Muscle of back (tissue), 11 donors: ENCODE measurements around the gene SH3GL1. TPM values are rescaled to one million over a fixed set of nuclear protein-coding genes. Genes with fewer than 3 reads are reported as not detected.

Experiments
- DNase-seq, 3 donors: peaks; one replicate each; pipeline versions ENCODE4 v3.0.0 to v3.0.0-alpha.2; 2013
- polyA plus RNA-seq, 10 donors: library from polyadenylated mRNA; unstranded; fragments of 120-200 nt; gene quantifications; one replicate each; pipeline ENCODE4 v1.2.1, GENCODE V29; 2013; ENCODE audit not compliant: insufficient read length in 10 of 10

Gene SH3GL1
- polyA plus RNA-seq, 10 donors, result 45.0 to 80.2 (median 56.5) TPM

GRCh38 chr19:4322942-4323665, 77.2 kb downstream of the SH3GL1 start:
- DNase-seq, result no peak

DNA sequence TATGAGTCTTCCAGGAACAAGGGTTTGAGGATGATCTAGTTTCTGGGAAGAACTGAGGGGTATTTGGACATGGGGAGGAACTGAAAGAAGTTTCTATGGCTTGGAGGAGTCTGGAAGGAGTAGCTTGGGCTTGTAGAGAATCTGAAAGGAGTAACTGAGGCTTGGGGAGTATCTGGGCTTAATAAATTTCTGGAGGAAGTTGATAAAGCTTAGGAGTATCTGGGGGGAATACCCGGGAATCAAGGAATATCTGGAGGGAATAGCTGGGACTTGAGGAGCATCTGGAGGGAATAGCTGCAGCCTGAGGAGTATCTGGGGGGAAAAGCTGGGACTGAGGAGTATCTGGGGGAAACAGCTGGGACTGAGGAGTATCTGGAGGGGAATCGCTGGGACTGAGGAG, 79.9 kb downstream of the SH3GL1 start:
- DNase-seq, result no peak

DNA sequence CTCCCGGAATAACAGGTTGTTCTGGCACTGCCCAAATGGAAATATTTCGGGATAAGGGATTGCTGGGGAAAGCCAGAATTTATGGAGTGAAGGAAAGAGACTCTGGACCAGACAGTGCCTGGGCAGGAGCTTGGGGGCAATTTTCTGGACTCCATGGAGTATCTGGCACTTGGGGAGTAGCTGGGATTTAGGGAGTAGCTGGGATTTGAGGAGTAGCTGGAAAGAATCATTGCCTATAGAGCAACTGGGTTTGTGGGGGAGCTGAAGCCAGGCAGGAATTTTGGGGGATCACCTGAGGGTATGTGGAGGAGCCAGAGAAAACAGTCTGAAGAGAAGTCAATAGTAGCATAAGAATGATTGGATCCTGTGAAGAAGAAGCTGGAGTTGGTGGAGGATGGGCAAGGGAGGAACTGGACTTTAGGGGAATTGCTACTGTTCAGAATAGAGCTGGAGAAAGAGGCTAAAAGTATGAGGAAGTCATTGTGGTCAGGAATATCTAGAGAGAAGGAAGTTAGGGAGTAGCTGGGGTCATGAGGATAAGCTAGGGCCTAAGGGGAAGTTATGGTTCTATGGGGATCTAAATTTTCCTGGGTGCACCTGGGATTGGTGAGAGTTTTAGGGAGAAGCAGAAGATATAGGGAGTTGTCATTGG, 81.2 kb downstream of the SH3GL1 start:
- no peak for DNase-seq

GRCh38 chr19:4318460-4318859, 81.9 kb downstream of the SH3GL1 start:
- DNase-seq, result no peak

DNA sequence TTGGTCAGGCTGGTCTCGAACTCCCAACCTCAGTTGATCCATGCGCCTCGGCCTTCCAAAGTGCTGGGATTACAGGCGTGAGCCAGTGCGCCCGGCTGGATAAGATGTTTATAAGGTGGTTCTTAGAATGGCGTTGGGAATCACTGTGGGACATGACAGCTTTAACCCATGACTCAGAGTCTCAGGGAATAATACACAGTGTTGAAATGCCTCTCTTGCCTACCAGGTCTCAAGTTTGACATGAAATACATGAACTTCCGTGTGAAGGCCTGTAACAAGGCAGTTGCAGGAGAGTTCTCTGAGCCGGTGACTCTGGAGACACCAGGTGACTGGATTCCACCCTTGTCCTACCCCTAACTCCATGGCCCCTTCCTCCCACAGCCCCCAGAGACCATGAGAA, 83.4 kb downstream of the SH3GL1 start:
- DNase-seq, result no peak

DNA sequence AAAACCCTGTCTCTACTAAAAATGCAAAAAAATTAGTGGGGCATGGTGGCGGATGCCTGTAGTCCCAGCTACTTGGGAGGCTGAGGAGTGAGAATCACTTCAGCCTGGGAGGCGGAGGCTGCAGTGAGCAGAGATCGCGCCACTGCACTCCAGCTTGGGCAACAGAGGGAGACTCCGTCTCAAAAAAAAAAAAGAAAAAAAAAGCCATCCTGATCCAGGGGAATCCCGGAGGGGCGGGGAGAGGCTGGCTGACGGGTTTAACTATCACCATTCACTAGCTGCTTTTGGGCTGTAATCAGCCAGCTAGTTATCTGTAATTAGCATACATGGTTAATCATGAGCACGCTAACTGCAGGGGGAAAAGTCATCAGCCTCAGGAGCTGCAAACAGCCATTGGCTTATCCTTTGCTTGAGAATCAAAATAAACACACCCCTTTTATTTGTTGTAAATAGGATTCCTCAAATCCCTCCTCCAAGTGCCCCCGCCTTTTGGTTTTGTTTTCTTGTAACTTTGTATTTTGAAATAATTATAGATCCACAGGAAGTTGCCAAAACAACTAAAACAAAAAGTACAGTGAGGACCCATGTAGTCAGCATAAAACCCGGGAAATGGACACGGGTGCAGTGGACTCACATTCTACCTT, 86.4 kb downstream of the SH3GL1 start:
- no peak for DNase-seq

Other genes starting within 250 kb of the SH3GL1 start
- under 1 TPM in 1 of 10 donors, not detected in 9; 0.07 TPM for gene CREB3L3, start 246.9 kb downstream of the SH3GL1 start, polyA plus RNA-seq
- gene SIRT6, start 218.0 kb downstream of the SH3GL1 start, polyA plus RNA-seq, result 10 to 100 TPM in 7 of 10 donors, 1 to 10 TPM in 3; 7.6 to 16.1 (median 11.0) TPM
- 1 to 10 TPM in 5 of 10 donors, under 1 TPM in 5; 0.41 to 1.9 (median 1.1) TPM for gene ANKRD24, start 217.9 kb downstream of the SH3GL1 start, polyA plus RNA-seq
- gene EBI3, start 171.0 kb downstream of the SH3GL1 start, polyA plus RNA-seq, result under 1 TPM; 0.40 to 0.98 (median 0.70) TPM
- gene YJU2, start 153.5 kb downstream of the SH3GL1 start, polyA plus RNA-seq, result 10 to 100 TPM; 10.7 to 15.5 (median 12.0) TPM
- gene SHD, start 121.3 kb downstream of the SH3GL1 start, polyA plus RNA-seq, result 100 to 1,000 TPM in 1 of 10 donors, 10 to 100 TPM in 9; 54.4 to 115 (median 82.2) TPM
- gene TMIGD2, start 98.2 kb downstream of the SH3GL1 start, polyA plus RNA-seq, result 1 to 10 TPM in 2 of 10 donors, under 1 TPM in 8; 0.28 to 1.3 (median 0.44) TPM
- 1 to 10 TPM; 1.1 to 4.5 (median 2.0) TPM for gene FSD1, start 95.9 kb downstream of the SH3GL1 start, polyA plus RNA-seq
- gene STAP2, start 61.7 kb downstream of the SH3GL1 start, polyA plus RNA-seq, result 10 to 100 TPM in 1 of 10 donors, 1 to 10 TPM in 9; 4.4 to 13.8 (median 4.8) TPM
- gene MPND, start 57.0 kb downstream of the SH3GL1 start, polyA plus RNA-seq, result 10 to 100 TPM; 10.9 to 15.9 (median 14.6) TPM
- 10 to 100 TPM in 8 of 10 donors, 1 to 10 TPM in 2; 8.2 to 17.3 (median 12.3) TPM for gene CHAF1A, start 2.1 kb upstream of the SH3GL1 start, polyA plus RNA-seq
- 100 to 1,000 TPM in 1 of 10 donors, 10 to 100 TPM in 9; 65.4 to 103 (median 90.2) TPM for gene UBXN6, start 57.2 kb upstream of the SH3GL1 start, polyA plus RNA-seq
- 10 to 100 TPM; 47.3 to 91.9 (median 57.4) TPM for gene HDGFL2, start 71.8 kb upstream of the SH3GL1 start, polyA plus RNA-seq
- 1 to 10 TPM in 9 of 10 donors, under 1 TPM in 1; 0.68 to 9.4 (median 4.6) TPM for gene PLIN4, start 117.9 kb upstream of the SH3GL1 start, polyA plus RNA-seq
- 1 to 10 TPM in 9 of 10 donors, under 1 TPM in 1; 0.87 to 5.2 (median 1.5) TPM for gene PLIN5, start 134.7 kb upstream of the SH3GL1 start, polyA plus RNA-seq
- under 1 TPM; 0.35 to 0.98 (median 0.61) TPM for gene LRG1, start 139.5 kb upstream of the SH3GL1 start, polyA plus RNA-seq
- gene SEMA6B, start 159.1 kb upstream of the SH3GL1 start, polyA plus RNA-seq, result 10 to 100 TPM; 27.5 to 45.9 (median 35.8) TPM
- gene TNFAIP8L1, start 239.0 kb upstream of the SH3GL1 start, polyA plus RNA-seq, result 10 to 100 TPM in 6 of 10 donors, 1 to 10 TPM in 4; 8.7 to 13.9 (median 10.8) TPM